GM23338 (cell line): ENCODE data around the gene LPP. TPM values are rescaled to one million over a fixed set of nuclear protein-coding genes. Genes with fewer than 3 reads are reported as not detected.

Experiments
- CREB1 ChIP-seq: fragments of 250-450 bp; sonication (Bioruptor Pico); IDR thresholded peaks from 2 replicates; pipeline ENCODE4 v1.5.0; 2020; ENCODE audit warnings: low read depth, mild to moderate bottlenecking, moderate library complexity
- CTCF ChIP-seq, 2 experiments: fragments of 200-600 bp in 1 of 2; sonication (generic) in 1 of 2; conservative IDR thresholded peaks; 2 replicates each; pipeline versions ENCODE4 v1.5.1 to v1.6.1; 2016 to 2017; ENCODE audit warnings: antibody characterized with exemption in 2 of 2, low read depth in 2 of 2, mild to moderate bottlenecking in 2 of 2, moderate library complexity in 1 of 2
- EZH2 ChIP-seq: fragments of 200-600 bp; sonication (generic); IDR thresholded peaks from one replicate; pipeline ENCODE4 v1.8.0; 2017; ENCODE audit warnings: antibody characterized with exemption, mild to moderate bottlenecking, low read depth; ENCODE audit not compliant: unreplicated experiment
- EZH2phosphoT487 ChIP-seq: fragments of 200-600 bp; sonication (generic); IDR thresholded peaks from one replicate; pipeline ENCODE4 v1.8.1; 2018; ENCODE audit warnings: antibody characterized with exemption; ENCODE audit not compliant: unreplicated experiment
- NANOG ChIP-seq: IDR thresholded peaks from 2 replicates; pipeline ENCODE4 v1.6.1; 2016; ENCODE audit warnings: antibody characterized with exemption, borderline replicate concordance
- POLR2AphosphoS5 ChIP-seq: IDR thresholded peaks from 2 replicates; pipeline ENCODE4 v1.6.1; 2016; ENCODE audit warnings: antibody characterized with exemption, low read depth
- REST ChIP-seq: IDR thresholded peaks from one replicate; pipeline ENCODE4 v1.6.1; 2018; ENCODE audit warnings: antibody characterized with exemption; ENCODE audit not compliant: unreplicated experiment
- STAT1 ChIP-seq: IDR thresholded peaks from one replicate; pipeline ENCODE4 v1.6.1; 2016; ENCODE audit warnings: antibody characterized with exemption; ENCODE audit not compliant: unreplicated experiment
- ZNF114 ChIP-seq: fragments of 250-450 bp; sonication (Bioruptor Pico); IDR thresholded peaks from 2 replicates; pipeline ENCODE4 v1.5.0; 2020; ENCODE audit warnings: mild to moderate bottlenecking, moderate library complexity
- ZNF331 ChIP-seq: fragments of 250-450 bp; sonication (Bioruptor Pico); IDR thresholded peaks from 2 replicates; pipeline ENCODE4 v1.5.0; 2020; ENCODE audit warnings: low read depth, mild to moderate bottlenecking, moderate library complexity
- ZNF462 ChIP-seq: fragments of 250-450 bp; sonication (Bioruptor Pico); IDR thresholded peaks from 2 replicates; pipeline ENCODE4 v1.5.0; 2020; ENCODE audit warnings: mild to moderate bottlenecking, moderate library complexity
- polyA plus RNA-seq: library from polyadenylated mRNA; unstranded; fragments of >200 nt; fragmentation: Nextera tagmentation; extraction: Ambion mirVana; gene quantifications from 2 replicates; pipeline ENCODE4 v1.2.1, GENCODE V29; 2016
- total RNA-seq: library from RNA; depleted of rRNA; stranded (reverse); fragments of >200 nt; shearing (Covaris generic); gene quantifications from 2 replicates; pipeline ENCODE4 v1.2.3, GENCODE V29; 2014

Gene LPP
- total and polyA plus RNA-seq, 2 experiments from 2014 or later, result 23.0 to 35.2 TPM

GRCh38 chr3:188316723-188317070, 162.7 kb downstream of the LPP start (continued):
- TF ChIP-seq ZNF462 (CRISPR knock-in tag), result no peak
- no peak for TF ChIP-seq ZNF114
- TF ChIP-seq EZH2, result no peak
- no peak for TF ChIP-seq NANOG
- TF ChIP-seq CTCF (conservative IDR thresholded peaks at IDR 0.05; ENCODE audit: low read depth in 2 of 2), result no peak
- no peak for TF ChIP-seq REST
- TF ChIP-seq EZH2phosphoT487, result no peak
- TF ChIP-seq POLR2AphosphoS5, result no peak
- no peak for TF ChIP-seq CREB1 (CRISPR knock-in tag)
- TF ChIP-seq STAT1, result no peak
- TF ChIP-seq ZNF331, result no peak
